Prostate gland (tissue), 2 donors: ENCODE data around the gene PKHD1. TPM values are rescaled to one million over a fixed set of nuclear protein-coding genes. Genes with fewer than 3 reads are reported as not detected.
"Not testable (repeated sequence)": the region's sequence is repeated elsewhere in the genome, so short reads cannot be mapped to it uniquely, and the experiment has no call there.

Experiments used
- DNase-seq: peaks from one replicate; pipeline ENCODE4 v3.0.0-alpha.2; 2019; ENCODE audit warnings: low spot score
- H3K27ac ChIP-seq, 2 donors: fragments of 200-600 bp; sonication (generic); 2 replicates each; pipeline ENCODE4 v1.5.1; 2017 to 2019
- H3K27me3 ChIP-seq: fragments of 200-600 bp; sonication (generic); replicated peaks from 2 replicates; pipeline ENCODE4 v1.5.1; 2019; ENCODE audit not compliant: insufficient read depth
- H3K36me3 ChIP-seq, 2 donors: fragments of 200-600 bp; sonication (generic); 1 replicate in 1 of 2; 2 replicates in 1 of 2; pipeline versions ENCODE4 v1.5.1 to v1.8.1; 2017 to 2019
- H3K4me1 ChIP-seq: fragments of 200-600 bp; sonication (generic); replicated peaks from 2 replicates; pipeline ENCODE4 v1.5.1; 2019
- H3K4me3 ChIP-seq, 2 donors: fragments of 200-600 bp; sonication (generic); 2 replicates each; pipeline ENCODE4 v1.5.1; 2017 to 2019
- H3K9me3 ChIP-seq: fragments of 200-600 bp; sonication (generic); 2 replicates; pipeline ENCODE4 v1.5.1; 2017
- CTCF ChIP-seq, 4 experiments: fragments of 200-600 bp in 2 of 4; fragments of 450-650 bp in 2 of 4; sonication (generic) in 2 of 4; IDR thresholded peaks; 1 replicate in 3 of 4; 2 replicates in 1 of 4; pipeline ENCODE4 v1.5.1; 2016 to 2019; ENCODE audit warnings: antibody characterized with exemption in 4 of 4, mild to moderate bottlenecking in 2 of 4, moderate library complexity in 2 of 4
- POLR2A ChIP-seq: fragments of 450-650 bp; IDR thresholded peaks from one replicate; pipeline ENCODE4 v1.6.1; 2016; ENCODE audit warnings: antibody characterized with exemption, mild to moderate bottlenecking
- POLR2AphosphoS5 ChIP-seq: sonication (generic); formaldehyde crosslinking; IDR thresholded peaks from one replicate; pipeline ENCODE4 v1.6.1; 2017; ENCODE audit warnings: antibody characterized with exemption
- WGBS: methylation state at CpG from one replicate; pipeline ENCODE4 v1.1.5; 2018; 5-methylcytosine and 5-hydroxymethylcytosine counted together
- intact Hi-C: fragments of 100-400 bp; cut with DNase I; formaldehyde crosslinking; loops from one replicate; pipeline ENCODE4 v1.14.2; 2022
- total RNA-seq, 2 donors: library from RNA; depleted of rRNA; stranded (reverse); fragments of >200 nt; gene quantifications; one replicate each; pipeline ENCODE4 v1.1.0, GENCODE V29; 2016

Gene PKHD1
- total RNA-seq, 2 donors from 2014 or later, result 0.46 to 1.1 TPM

- no peaks in the 10 kb centered on the region for H3K4me1 ChIP-seq
- WGBS, result 54% methylated on average over 3 of the region's 3 CpGs
- intact Hi-C loops, result no loop called here
- DNase-seq, result no peak
- H3K4me3 ChIP-seq, result no peak overlapping the region
- H3K27me3 ChIP-seq, result no peaks in the 10 kb centered on the region
- H3K27ac ChIP-seq, result no peak overlapping the region
- no peaks in the 10 kb centered on the region for H3K9me3 ChIP-seq
- TF ChIP-seq CTCF (IDR thresholded peaks at IDR 0.05), result no peak
- no peak for TF ChIP-seq POLR2A
- no peak for TF ChIP-seq POLR2AphosphoS5
- H3K36me3 ChIP-seq, result no peaks in the 10 kb centered on the region
Measured at GRCh38 chr6:51928320-51928719, 159.1 kb downstream of the PKHD1 start.

- no peak overlapping the region for H3K4me3 ChIP-seq
- H3K36me3 ChIP-seq, result no peaks in the 10 kb centered on the region
- H3K27ac ChIP-seq, result no peak overlapping the region
- no peak for DNase-seq
- WGBS, result 29% methylated on average over 1 of the region's 1 CpG
- TF ChIP-seq POLR2AphosphoS5 (no peak), CTCF (IDR thresholded peaks at IDR 0.05) (no peak), POLR2A (no peak)
- no peaks in the 10 kb centered on the region for H3K4me1 ChIP-seq
- no peaks in the 10 kb centered on the region for H3K27me3 ChIP-seq
- intact Hi-C loops, result no loop called here
- no peaks in the 10 kb centered on the region for H3K9me3 ChIP-seq
Measured at GRCh38 chr6:51927450-51927849, 160.0 kb downstream of the PKHD1 start.

GRCh38 chr6:51926125-51926524 is 161.3 kb downstream of the PKHD1 start:
- no peak overlapping the region for H3K4me3 ChIP-seq
- 71% methylated on average over 5 of the region's 5 CpGs for WGBS
- H3K36me3 ChIP-seq, result no peaks in the 10 kb centered on the region
- H3K27me3 ChIP-seq, result no peaks in the 10 kb centered on the region
- DNase-seq, result no peak
- no peaks in the 10 kb centered on the region for H3K9me3 ChIP-seq
- intact Hi-C loops, result no loop called here
- no peak overlapping the region for H3K27ac ChIP-seq
- no peaks in the 10 kb centered on the region for H3K4me1 ChIP-seq
- no peak for TF ChIP-seq CTCF (IDR thresholded peaks at IDR 0.05)
- no peak for TF ChIP-seq POLR2A
- TF ChIP-seq POLR2AphosphoS5, result no peak

- H3K36me3 ChIP-seq, DNase-seq, H3K4me3 ChIP-seq, H3K27ac ChIP-seq, H3K27me3 ChIP-seq, H3K9me3 ChIP-seq, intact Hi-C loops, H3K4me1 ChIP-seq: not testable (repeated sequence)
- 92% methylated on average over 9 of the region's 9 CpGs for WGBS
Measured at GRCh38 chr6:51922479-51922878, 164.9 kb downstream of the PKHD1 start.

GRCh38 chr6:51918347-51918746 is 169.1 kb downstream of the PKHD1 start:
- H3K4me3 ChIP-seq, H3K36me3 ChIP-seq, H3K4me1 ChIP-seq, DNase-seq, H3K9me3 ChIP-seq, H3K27me3 ChIP-seq, intact Hi-C loops, H3K27ac ChIP-seq: not testable (repeated sequence)
- 83% methylated on average over 2 of the region's 2 CpGs for WGBS

GRCh38 chr6:51915098-51915497 is 172.3 kb downstream of the PKHD1 start:
- no peak for DNase-seq
- H3K4me3 ChIP-seq, result no peak overlapping the region
- intact Hi-C loops, result no loop called here
- no peak overlapping the region for H3K27ac ChIP-seq
- TF ChIP-seq CTCF (IDR thresholded peaks at IDR 0.05) (no peak), POLR2AphosphoS5 (no peak), POLR2A (no peak)
- no peaks in the 10 kb centered on the region for H3K9me3 ChIP-seq
- no peaks in the 10 kb centered on the region for H3K4me1 ChIP-seq
- WGBS, result 85% methylated on average over 1 of the region's 1 CpG
- no peaks in the 10 kb centered on the region for H3K27me3 ChIP-seq
- H3K36me3 ChIP-seq, result no peaks in the 10 kb centered on the region
